Measurements from ENCODE around the gene DNAH14. TPM values are rescaled to one million over a fixed set of nuclear protein-coding genes. Genes with fewer than 3 reads are reported as not detected.

Gene DNAH14
- total RNA-seq, 4 donors from 2014 or later, result 4.1 to 84.0 (median 11.4) TPM

GRCh38 chr1:224931605-224932004, 2.1 kb downstream of the DNAH14 start:
- Histone ChIP-seq H3K27me3 (no peaks in the 10 kb centered on the region), H3K4me1 (no peaks in the 10 kb centered on the region), H3K4me3 (no peak overlapping the region), H3K9me3 (peaks cover 30 to 46% of the 10 kb centered on the region in 2 donors), H3K36me3 (no peaks in the 10 kb centered on the region), H3K27ac (no peak overlapping the region)
- no peak for TF ChIP-seq POLR2A (IDR thresholded peaks at IDR 0.05)
- no peak for TF ChIP-seq CTCF (IDR thresholded peaks at IDR 0.05)
- no peak for TF ChIP-seq POLR2AphosphoS5 (IDR thresholded peaks at IDR 0.05)
- TF ChIP-seq EP300 (IDR thresholded peaks at IDR 0.05; ENCODE audit: low read depth), result no peak
- DNase-seq, result no peak
- WGBS, 2 donors (ENCODE audit: low coverage in 1 of 2), result 90 to 100% methylated on average over 1 of the region's 1 CpG
- in situ Hi-C loops (cut with MboI; ENCODE audit: low pct_ligation_motif_present in 1 of 4, low pct_unique_long_range_greater_than_20kb in 1 of 4, low sequenced_read_pairs in 3 of 4), result no loop called here
- intact Hi-C loops (cut with DNase I; ENCODE audit: low total_unique reads), result no loop called here

DNA sequence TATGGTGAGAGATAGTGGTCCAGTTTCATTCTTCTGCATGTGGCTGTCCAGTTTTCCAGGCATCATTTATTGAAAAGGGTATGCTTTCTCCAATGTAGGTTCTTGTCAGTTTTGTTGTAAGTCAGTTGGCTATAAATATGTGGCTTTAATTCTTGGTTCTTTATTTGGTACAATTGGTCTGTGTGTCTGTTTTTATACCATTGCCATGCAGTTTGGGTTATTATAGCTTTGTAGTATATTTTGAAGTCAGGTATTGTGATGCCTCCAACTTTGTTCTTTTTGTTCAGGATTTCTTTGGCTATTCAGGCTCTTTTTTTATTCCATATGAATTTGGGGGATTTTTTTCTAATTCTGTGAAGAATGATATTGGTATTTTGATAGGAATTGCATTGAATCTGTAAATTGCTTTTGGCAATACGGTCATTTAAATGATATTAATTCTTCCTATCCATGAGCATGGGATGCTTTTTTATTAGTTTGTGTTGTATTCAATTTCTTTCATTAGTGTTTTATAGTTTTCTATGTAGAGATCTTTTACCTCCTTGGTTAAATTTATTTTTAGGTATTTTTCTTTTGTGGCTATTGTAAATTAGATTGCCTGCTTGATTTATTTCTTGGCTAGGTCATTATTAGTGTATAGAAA, 3.3 kb downstream of the DNAH14 start:
- TF ChIP-seq POLR2A (IDR thresholded peaks at IDR 0.05) (no peak), EP300 (IDR thresholded peaks at IDR 0.05; ENCODE audit: low read depth) (no peak), CTCF (IDR thresholded peaks at IDR 0.05) (no peak), POLR2AphosphoS5 (IDR thresholded peaks at IDR 0.05) (no peak)
- intact Hi-C loops (cut with DNase I; ENCODE audit: low total_unique reads) (no loop called here), in situ Hi-C loops (cut with MboI; ENCODE audit: low pct_ligation_motif_present in 1 of 4, low pct_unique_long_range_greater_than_20kb in 1 of 4, low sequenced_read_pairs in 3 of 4) (no loop called here)
- no peak overlapping the region for H3K27ac ChIP-seq
- H3K36me3 ChIP-seq, result no peaks in the 10 kb centered on the region
- no peak for DNase-seq
- H3K4me3 ChIP-seq, result no peak overlapping the region
- no peaks in the 10 kb centered on the region for H3K27me3 ChIP-seq
- H3K9me3 ChIP-seq, result peaks cover 30 to 47% of the 10 kb centered on the region in 2 donors
- WGBS, 2 donors (ENCODE audit: low coverage in 1 of 2), result 89 to 96% methylated on average over 1 of the region's 1 CpG
- H3K4me1 ChIP-seq, result no peaks in the 10 kb centered on the region

DNA sequence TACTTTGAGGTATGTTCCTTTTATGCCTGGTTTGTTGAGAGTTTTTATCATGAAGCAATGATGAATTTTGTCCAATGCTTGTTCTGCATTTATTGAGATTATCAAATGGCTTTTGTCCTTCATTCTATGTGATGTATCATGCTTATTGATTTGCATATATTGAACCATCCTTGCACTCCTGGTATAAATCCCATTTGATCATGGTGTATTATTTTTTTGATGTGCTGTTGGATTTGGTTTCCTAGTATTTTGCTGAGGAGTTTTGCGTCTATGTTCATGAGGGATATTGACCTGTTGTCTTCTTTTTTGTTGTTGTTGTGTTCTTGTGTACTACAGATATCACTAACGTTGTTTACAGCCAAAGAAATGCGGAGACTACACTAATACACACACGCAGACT, 4.1 kb downstream of the DNAH14 start:
- in situ Hi-C loops (cut with MboI; ENCODE audit: low pct_ligation_motif_present in 1 of 4, low pct_unique_long_range_greater_than_20kb in 1 of 4, low sequenced_read_pairs in 3 of 4), result no loop called here

DNA sequence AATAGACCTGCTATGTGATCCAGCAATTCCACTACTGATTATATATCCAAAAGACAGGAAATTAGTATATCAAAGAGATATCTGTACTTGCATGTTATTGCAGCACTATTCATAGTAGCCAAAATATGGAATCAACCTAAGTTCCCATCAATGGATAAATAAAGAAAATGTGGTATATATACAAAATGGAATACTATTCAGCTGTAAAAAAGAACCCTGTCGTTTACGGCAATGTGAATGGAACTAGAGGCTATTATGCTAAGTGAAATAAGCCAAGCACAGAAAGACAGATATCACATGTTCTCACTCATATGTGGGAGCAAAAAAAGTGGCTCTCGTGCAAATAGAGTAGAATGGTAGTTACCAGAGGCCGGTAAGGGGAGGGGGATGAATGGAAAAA, 9.2 kb downstream of the DNAH14 start:
- H3K27me3 ChIP-seq, result no peaks in the 10 kb centered on the region
- H3K9me3 ChIP-seq, result peaks cover 18 to 39% of the 10 kb centered on the region in 2 donors
- no peaks in the 10 kb centered on the region for H3K4me1 ChIP-seq
- DNase-seq, result no peak
- intact Hi-C loops (cut with DNase I; ENCODE audit: low total_unique reads), result no loop called here
- 98% methylated on average over 4 of the region's 4 CpGs for WGBS, 2 donors (ENCODE audit: low coverage in 1 of 2)
- H3K27ac ChIP-seq, result no peak overlapping the region
- no peak for TF ChIP-seq POLR2A (IDR thresholded peaks at IDR 0.05)
- TF ChIP-seq EP300 (IDR thresholded peaks at IDR 0.05; ENCODE audit: low read depth), result no peak
- TF ChIP-seq CTCF (IDR thresholded peaks at IDR 0.05), result no peak
- TF ChIP-seq POLR2AphosphoS5 (IDR thresholded peaks at IDR 0.05), result no peak
- in situ Hi-C loops (cut with MboI; ENCODE audit: low pct_ligation_motif_present in 1 of 4, low pct_unique_long_range_greater_than_20kb in 1 of 4, low sequenced_read_pairs in 3 of 4), result no loop called here
- no peak overlapping the region for H3K4me3 ChIP-seq
- H3K36me3 ChIP-seq, result no peaks in the 10 kb centered on the region

More for the DNA sequence above, 4.1 kb downstream of the DNAH14 start:
- Histone ChIP-seq H3K27ac (no peak overlapping the region), H3K9me3 (peaks cover 30 to 54% of the 10 kb centered on the region in 2 donors), H3K36me3 (no peaks in the 10 kb centered on the region), H3K27me3 (no peaks in the 10 kb centered on the region), H3K4me3 (no peak overlapping the region), H3K4me1 (no peaks in the 10 kb centered on the region)
- intact Hi-C loops (cut with DNase I; ENCODE audit: low total_unique reads), result no loop called here
- no peak for TF ChIP-seq CTCF (IDR thresholded peaks at IDR 0.05)
- no peak for TF ChIP-seq POLR2A (IDR thresholded peaks at IDR 0.05)
- no peak for TF ChIP-seq POLR2AphosphoS5 (IDR thresholded peaks at IDR 0.05)
- 86 to 91% methylated on average over 4 of the region's 4 CpGs for WGBS, 2 donors (ENCODE audit: low coverage in 1 of 2)
- no peak for DNase-seq
